A549 (cell line): ENCODE measurements around the gene GNA15. TPM values are rescaled to one million over a fixed set of nuclear protein-coding genes. Genes with fewer than 3 reads are reported as not detected.

Source experiments
- ATAC-seq, 2 experiments: fragments of 200-7000 bp in 1 of 2; fragments of >200 bp in 1 of 2; cut with Nextera tagmentation in 1 of 2; cut with Tn5 transposase in 1 of 2; 3 replicates each; pipeline versions ENCODE4 v1.8.0 to v1.9.1; 2018 to 2020; ENCODE audit warnings: mild to moderate bottlenecking in 1 of 2, moderate library complexity in 1 of 2
- CTCF ChIA-PET: fragments of 300-600 bp; sonication (Branson Sonifier 250); formaldehyde crosslinking; extraction: SDS; loops from one replicate; lab custom pipeline; 2021; ENCODE audit warnings: antibody characterized with exemption, inconsistent platforms; lab: Yijun Ruan, JAX
- POLR2A ChIA-PET: fragments of 350-600 bp; formaldehyde crosslinking; extraction: SDS; loops from one replicate; lab custom pipeline; 2021; ENCODE audit warnings: antibody characterized with exemption, inconsistent platforms; lab: Yijun Ruan, JAX
- DNase-seq, 2 experiments: peaks; one replicate each; pipeline versions ENCODE4 v3.0.0 to v3.0.0-alpha.2; 2011 to 2016; ENCODE audit warnings: low read depth in 1 of 2, low spot score in 1 of 2
- FAIRE-seq: peaks from 2 replicates; lab custom pipeline; 2011; peaks lifted over from hg19 to GRCh38; lab: Jason Lieb, UNC
- H3K27ac ChIP-seq, 2 experiments: fragments of >200 bp; sonication (Bioruptor Twin); formaldehyde crosslinking; 3 replicates each; pipeline ENCODE4 v1.5.1; 2016 to 2017
- H3K4me1 ChIP-seq: fragments of >200 bp; sonication (Bioruptor Twin); formaldehyde crosslinking; 3 replicates; pipeline ENCODE4 v1.6.1; 2016
- H3K4me2 ChIP-seq: fragments of >200 bp; sonication (Bioruptor Twin); formaldehyde crosslinking; 3 replicates; pipeline ENCODE4 v1.6.1; 2016
- H3K4me3 ChIP-seq: fragments of >200 bp; sonication (Bioruptor Twin); formaldehyde crosslinking; 3 replicates; pipeline ENCODE4 v1.5.1; 2016
- H3K9me3 ChIP-seq: fragments of >200 bp; sonication (Bioruptor Twin); formaldehyde crosslinking; 3 replicates; pipeline ENCODE4 v1.6.1; 2016
- ATOH8 ChIP-seq: fragments of 250-450 bp; sonication (Bioruptor Pico); IDR thresholded peaks from 2 replicates; pipeline ENCODE4 v1.5.0; 2020; ENCODE audit warnings: low read depth, mild to moderate bottlenecking, moderate library complexity
- CBX8 ChIP-seq: fragments of 200-600 bp; sonication (generic); IDR thresholded peaks from 2 replicates; pipeline ENCODE4 v1.6.1; 2016
- CHD2 ChIP-seq: fragments of 150-350 bp; IDR thresholded peaks from 2 replicates; pipeline ENCODE4 v1.6.1; 2014; ENCODE audit warnings: low read length; ENCODE audit not compliant: partially characterized antibody
- CHD4 ChIP-seq: fragments of 200-600 bp; sonication (generic); IDR thresholded peaks from 2 replicates; pipeline ENCODE4 v1.6.1; 2016; ENCODE audit warnings: antibody characterized with exemption, mild to moderate bottlenecking, borderline replicate concordance
- GATA3 ChIP-seq: IDR thresholded peaks from 2 replicates; pipeline ENCODE4 v1.6.1; 2012; ENCODE audit warnings: borderline replicate concordance
- HOXB13 ChIP-seq: fragments of 250-450 bp; sonication (Bioruptor Pico); IDR thresholded peaks from 2 replicates; pipeline ENCODE4 v1.5.0; 2020; ENCODE audit warnings: low read depth, mild to moderate bottlenecking, moderate library complexity
- JUN ChIP-seq, 2 experiments: fragments of >200 bp; sonication (Bioruptor Twin); formaldehyde crosslinking; IDR thresholded peaks; 2 replicates in 1 of 2; 3 replicates in 1 of 2; pipeline ENCODE4 v1.6.1; 2016 to 2017
- JUNB ChIP-seq: fragments of >200 bp; sonication (Bioruptor Twin); formaldehyde crosslinking; IDR thresholded peaks from 2 replicates; pipeline ENCODE4 v1.6.1; 2016
- KDM1A ChIP-seq: fragments of 200-600 bp; sonication (generic); IDR thresholded peaks from 2 replicates; pipeline ENCODE4 v1.6.1; 2016; ENCODE audit warnings: low read depth, mild to moderate bottlenecking
- MYC ChIP-seq: IDR thresholded peaks from 2 replicates; pipeline ENCODE4 v1.6.1; 2012; ENCODE audit warnings: mild to moderate bottlenecking, inconsistent platforms, low read length, improper control_type of control experiment, borderline replicate concordance
- PHF8 ChIP-seq: fragments of 200-600 bp; sonication (generic); IDR thresholded peaks from 2 replicates; pipeline ENCODE4 v1.6.1; 2016; ENCODE audit warnings: low read depth, mild to moderate bottlenecking, antibody characterized with exemption, moderate library complexity, borderline replicate concordance
- RAD21 ChIP-seq, 2 experiments: fragments of >200 bp in 1 of 2; sonication (Bioruptor Twin) in 1 of 2; formaldehyde crosslinking in 1 of 2; IDR thresholded peaks in 1 of 2; conservative IDR thresholded peaks in 1 of 2; 2 replicates in 1 of 2; 3 replicates in 1 of 2; pipeline ENCODE4 v1.6.1; 2012 to 2018; ENCODE audit warnings: inconsistent platforms in 1 of 2
- RARB ChIP-seq: fragments of 250-450 bp; sonication (Bioruptor Pico); IDR thresholded peaks from 2 replicates; pipeline ENCODE4 v1.8.0; 2021; ENCODE audit warnings: mild to moderate bottlenecking, moderate library complexity
- REST ChIP-seq: fragments of 200-600 bp; sonication (generic); IDR thresholded peaks from 2 replicates; pipeline ENCODE4 v1.6.1; 2016; ENCODE audit warnings: antibody characterized with exemption, mild to moderate bottlenecking, moderate library complexity
- RFX5 ChIP-seq: fragments of 450-650 bp; IDR thresholded peaks from 2 replicates; pipeline ENCODE4 v1.7.1; 2014; ENCODE audit warnings: antibody characterized with exemption, mild to moderate bottlenecking, moderate library complexity
- RNF2 ChIP-seq: fragments of 200-600 bp; sonication (generic); IDR thresholded peaks from 2 replicates; pipeline ENCODE4 v1.6.1; 2016; ENCODE audit warnings: low read depth, mild to moderate bottlenecking, antibody characterized with exemption, moderate library complexity, borderline replicate concordance
- TP53 ChIP-seq: fragments of 250-450 bp; sonication (Bioruptor Pico); IDR thresholded peaks from 2 replicates; pipeline ENCODE4 v1.5.0; 2021; ENCODE audit warnings: mild to moderate bottlenecking, moderate library complexity
- USF2 ChIP-seq: fragments of 450-650 bp; IDR thresholded peaks from 2 replicates; pipeline ENCODE4 v1.6.1; 2014; ENCODE audit warnings: antibody characterized with exemption
- ZC3H11A ChIP-seq: fragments of 450-650 bp; IDR thresholded peaks from 2 replicates; pipeline ENCODE4 v1.6.1; 2014; ENCODE audit warnings: antibody characterized with exemption, mild to moderate bottlenecking
- ZNF302 ChIP-seq: fragments of 250-450 bp; sonication (Bioruptor Pico); IDR thresholded peaks from 2 replicates; pipeline ENCODE4 v1.9.0; 2021; ENCODE audit warnings: inconsistent platforms, mild to moderate bottlenecking, moderate library complexity
- WGBS: methylation state at CpG from one replicate; pipeline ENCODE4 v1.1.6; 2017; ENCODE audit errors: missing lambda C conversion rate; 5-methylcytosine and 5-hydroxymethylcytosine counted together
- polyA plus RNA-seq, 4 experiments: library from polyadenylated mRNA; depleted of rRNA in 3 of 4; stranded (reverse); fragments of >200 nt; fragmentation: RNase III in 1 of 4; extraction: RNeasy Plus Mini Kit Qiagen cat#74134 plus additional on column Dnase treatment in 1 of 4; gene quantifications; 2 replicates in 3 of 4; 3 replicates in 1 of 4; pipeline ENCODE4 v1.2.3, GENCODE V29; 2011 to 2017
- TF ChIP-seq, protein P1 (sequence below): IDR thresholded peaks from 2 replicates; pipeline ENCODE4 v1.6.1; 2012; ENCODE audit warnings: low read depth, borderline replicate concordance
- TF ChIP-seq, protein P2 (sequence below): fragments of >200 bp; sonication (Bioruptor Twin); formaldehyde crosslinking; IDR thresholded peaks from 2 replicates; pipeline ENCODE4 v1.6.1; 2016
- TF ChIP-seq, protein P3 (sequence below): fragments of >200 bp; sonication (Bioruptor Twin); formaldehyde crosslinking; IDR thresholded peaks from 3 replicates; pipeline ENCODE4 v1.6.1; 2016

The GNA15 gene
- polyA plus RNA-seq, 2 of the 4 experiments (the other 2 are of a cell fraction) = 0.06 TPM; not detected in 1

GRCh38 chr19:3133793-3134116 is 2.1 kb upstream of the GNA15 start:
- Histone ChIP-seq H3K4me3 (no peak overlapping the region), H3K9me3 (no peaks in the 10 kb centered on the region), H3K4me1 (no peaks in the 10 kb centered on the region), H3K27ac (no peak overlapping the region), H3K4me2 (no peak overlapping the region)
- CTCF ChIA-PET = interaction anchor here (3.4 to 9.8 kb wide), 2 partner anchors 25 to 28 kb away, joined by 10 to 164 read pairs; no protein-coding TSS in a partner anchor
- ATAC-seq = no peak
- no peak for DNase-seq
- POLR2A ChIA-PET = no interaction called here
- TF ChIP-seq CBX8 (no peak), RNF2 (no peak), JUNB (no peak), HOXB13 (no peak), PHF8 (no peak), CHD4 (no peak), REST (no peak), MYC (no peak), CHD2 (no peak), RFX5 (no peak), TP53 (CRISPR knock-in tag) (no peak)
- TF ChIP-seq, protein P1, sequence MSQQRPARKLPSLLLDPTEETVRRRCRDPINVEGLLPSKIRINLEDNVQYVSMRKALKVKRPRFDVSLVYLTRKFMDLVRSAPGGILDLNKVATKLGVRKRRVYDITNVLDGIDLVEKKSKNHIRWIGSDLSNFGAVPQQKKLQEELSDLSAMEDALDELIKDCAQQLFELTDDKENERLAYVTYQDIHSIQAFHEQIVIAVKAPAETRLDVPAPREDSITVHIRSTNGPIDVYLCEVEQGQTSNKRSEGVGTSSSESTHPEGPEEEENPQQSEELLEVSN = no peak
- TF ChIP-seq, protein P2, sequence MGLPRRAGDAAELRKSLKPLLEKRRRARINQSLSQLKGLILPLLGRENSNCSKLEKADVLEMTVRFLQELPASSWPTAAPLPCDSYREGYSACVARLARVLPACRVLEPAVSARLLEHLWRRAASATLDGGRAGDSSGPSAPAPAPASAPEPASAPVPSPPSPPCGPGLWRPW = no peak
- TF ChIP-seq, protein P3, sequence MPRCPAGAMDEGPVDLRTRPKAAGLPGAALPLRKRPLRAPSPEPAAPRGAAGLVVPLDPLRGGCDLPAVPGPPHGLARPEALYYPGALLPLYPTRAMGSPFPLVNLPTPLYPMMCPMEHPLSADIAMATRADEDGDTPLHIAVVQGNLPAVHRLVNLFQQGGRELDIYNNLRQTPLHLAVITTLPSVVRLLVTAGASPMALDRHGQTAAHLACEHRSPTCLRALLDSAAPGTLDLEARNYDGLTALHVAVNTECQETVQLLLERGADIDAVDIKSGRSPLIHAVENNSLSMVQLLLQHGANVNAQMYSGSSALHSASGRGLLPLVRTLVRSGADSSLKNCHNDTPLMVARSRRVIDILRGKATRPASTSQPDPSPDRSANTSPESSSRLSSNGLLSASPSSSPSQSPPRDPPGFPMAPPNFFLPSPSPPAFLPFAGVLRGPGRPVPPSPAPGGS = no peak
- 78% methylated on average over 3 of the region's 4 CpGs for WGBS
- FAIRE-seq = no peak

DNA sequence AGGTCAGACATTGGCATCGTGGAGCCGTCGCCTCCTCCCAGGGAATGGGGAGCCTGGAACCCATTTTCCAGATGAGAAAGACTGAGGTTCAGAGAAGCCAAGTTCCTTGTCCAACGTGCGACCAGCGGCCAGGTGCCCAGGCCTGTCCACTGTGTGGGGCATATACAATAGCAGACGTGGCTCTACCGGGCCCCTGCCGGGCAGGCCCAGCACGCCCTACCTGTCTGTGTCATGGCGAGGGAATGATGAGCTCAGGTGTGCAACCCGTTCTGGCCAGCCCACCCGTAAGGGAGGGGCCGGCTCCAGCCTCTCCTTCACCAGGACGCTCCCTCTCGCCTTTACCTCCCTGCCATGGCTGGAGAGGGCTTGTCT is 837 bp downstream of the GNA15 start:
- Histone ChIP-seq H3K4me3 (no peak overlapping the region), H3K9me3 (no peaks in the 10 kb centered on the region), H3K4me1 (peaks cover 4% of the 10 kb centered on the region), H3K27ac (no peak overlapping the region), H3K4me2 (no peak overlapping the region)
- TF ChIP-seq ZC3H11A (no peak), ATOH8 (CRISPR knock-in tag) (no peak), JUN (IDR thresholded peaks at IDR 0.05) (no peak), USF2 (no peak), KDM1A (no peak), RARB (CRISPR knock-in tag) (no peak), ZNF302 (CRISPR knock-in tag) (no peak), RAD21 (conservative IDR thresholded peaks at IDR 0.05 in 1 of 2, IDR thresholded peaks at IDR 0.05 in 1 of 2) (no peak), GATA3 (no peak), TP53 (CRISPR knock-in tag) (no peak)
- CTCF ChIA-PET = interaction anchor here (1.0 to 8.0 kb wide), 3 partner anchors 9 to 23 kb away, joined by 3 to 87 read pairs (median 3); no protein-coding TSS in a partner anchor
- 89% methylated on average over 10 of the region's 16 CpGs for WGBS
- POLR2A ChIA-PET = no interaction called here
- FAIRE-seq = no peak
- DNase-seq = no peak
- ATAC-seq = no peak
